ENCODE results near the gene PSMB7. TPM values are rescaled to one million over a fixed set of nuclear protein-coding genes. Genes with fewer than 3 reads are reported as not detected.
A peak's percentile ranks its signal among the peaks of the same experiment; 100 is the strongest.

PSMB7 gene
- polyA plus RNA-seq, 1 experiment: 396 TPM

DNA sequence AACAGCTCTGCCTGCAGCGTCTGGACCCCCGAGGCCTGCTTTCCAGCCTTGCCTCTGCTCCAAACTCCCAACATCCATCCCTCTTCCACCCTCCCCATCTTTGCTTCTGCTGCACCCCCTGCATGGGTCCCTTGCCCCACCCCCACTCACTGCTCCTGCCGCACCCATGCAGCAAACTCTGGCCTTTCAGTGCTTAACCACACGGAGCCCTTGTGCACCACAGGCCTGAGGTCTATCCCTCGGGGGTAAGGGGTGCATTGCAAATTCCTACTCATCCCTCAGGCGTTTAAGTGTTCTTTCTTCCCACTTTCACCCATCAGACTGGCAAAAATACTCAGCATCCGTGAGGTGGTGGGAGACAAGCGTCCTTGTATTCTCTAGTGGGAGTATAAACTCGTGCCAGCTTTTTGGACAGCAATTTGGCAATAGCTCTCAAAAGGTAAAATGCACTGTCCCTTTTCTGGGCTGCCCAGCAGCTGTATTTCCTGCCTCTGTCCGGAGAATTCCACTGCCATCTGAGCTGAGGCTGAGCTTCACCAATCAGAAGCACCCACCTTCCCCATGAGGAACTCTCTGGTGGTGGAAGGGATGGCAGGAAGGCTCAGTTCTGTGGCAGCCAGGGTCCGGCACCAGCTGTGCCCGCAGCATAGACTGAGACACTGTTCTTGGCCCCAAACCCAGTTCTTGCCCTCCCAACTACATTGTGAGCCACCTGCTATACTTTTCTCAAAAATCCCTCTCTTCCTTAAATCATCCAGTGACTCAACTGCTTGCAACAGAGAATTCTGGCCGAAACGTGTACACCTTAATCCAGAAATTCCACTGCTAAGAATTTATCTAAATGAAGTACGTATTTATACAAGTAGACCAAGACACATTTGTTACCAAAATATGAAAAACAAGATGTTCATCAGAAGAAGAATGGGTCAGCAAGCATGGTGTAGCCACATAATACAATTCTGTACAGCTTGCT lies 15.0 kb downstream of the PSMB7 start:
- TF ChIP-seq, protein P1, sequence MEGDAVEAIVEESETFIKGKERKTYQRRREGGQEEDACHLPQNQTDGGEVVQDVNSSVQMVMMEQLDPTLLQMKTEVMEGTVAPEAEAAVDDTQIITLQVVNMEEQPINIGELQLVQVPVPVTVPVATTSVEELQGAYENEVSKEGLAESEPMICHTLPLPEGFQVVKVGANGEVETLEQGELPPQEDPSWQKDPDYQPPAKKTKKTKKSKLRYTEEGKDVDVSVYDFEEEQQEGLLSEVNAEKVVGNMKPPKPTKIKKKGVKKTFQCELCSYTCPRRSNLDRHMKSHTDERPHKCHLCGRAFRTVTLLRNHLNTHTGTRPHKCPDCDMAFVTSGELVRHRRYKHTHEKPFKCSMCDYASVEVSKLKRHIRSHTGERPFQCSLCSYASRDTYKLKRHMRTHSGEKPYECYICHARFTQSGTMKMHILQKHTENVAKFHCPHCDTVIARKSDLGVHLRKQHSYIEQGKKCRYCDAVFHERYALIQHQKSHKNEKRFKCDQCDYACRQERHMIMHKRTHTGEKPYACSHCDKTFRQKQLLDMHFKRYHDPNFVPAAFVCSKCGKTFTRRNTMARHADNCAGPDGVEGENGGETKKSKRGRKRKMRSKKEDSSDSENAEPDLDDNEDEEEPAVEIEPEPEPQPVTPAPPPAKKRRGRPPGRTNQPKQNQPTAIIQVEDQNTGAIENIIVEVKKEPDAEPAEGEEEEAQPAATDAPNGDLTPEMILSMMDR (IDR thresholded peaks at IDR 0.05; ENCODE audit: low read depth, low read length): no peak
- Histone ChIP-seq H3K27me3 (ENCODE audit: control insufficient read depth, insufficient read depth, low read length) (no peaks in the 10 kb centered on the region), H3K9me3 (ENCODE audit: control insufficient read depth, insufficient read depth, low read length) (no peaks in the 10 kb centered on the region), H3K4me3 (ENCODE audit: low read depth, low read length) (peak overlapping the region; percentile 17), H3K27ac (ENCODE audit: low read depth, low read length) (peak overlapping the region; percentile 57)
- ChIA-PET POLR2A (interaction anchor here (1.6 to 3.6 kb wide), 2 partner anchors 9 to 10 kb away, joined by 8 to 11 read pairs; no protein-coding TSS in a partner anchor), CTCF (interaction anchor here (2.2 to 12.5 kb wide), 2 partner anchors 7 to 10 kb away, joined by 9 to 119 read pairs; no protein-coding TSS in a partner anchor)
- no peak for DNase-seq (ENCODE audit: low read depth, low spot score)

DNA sequence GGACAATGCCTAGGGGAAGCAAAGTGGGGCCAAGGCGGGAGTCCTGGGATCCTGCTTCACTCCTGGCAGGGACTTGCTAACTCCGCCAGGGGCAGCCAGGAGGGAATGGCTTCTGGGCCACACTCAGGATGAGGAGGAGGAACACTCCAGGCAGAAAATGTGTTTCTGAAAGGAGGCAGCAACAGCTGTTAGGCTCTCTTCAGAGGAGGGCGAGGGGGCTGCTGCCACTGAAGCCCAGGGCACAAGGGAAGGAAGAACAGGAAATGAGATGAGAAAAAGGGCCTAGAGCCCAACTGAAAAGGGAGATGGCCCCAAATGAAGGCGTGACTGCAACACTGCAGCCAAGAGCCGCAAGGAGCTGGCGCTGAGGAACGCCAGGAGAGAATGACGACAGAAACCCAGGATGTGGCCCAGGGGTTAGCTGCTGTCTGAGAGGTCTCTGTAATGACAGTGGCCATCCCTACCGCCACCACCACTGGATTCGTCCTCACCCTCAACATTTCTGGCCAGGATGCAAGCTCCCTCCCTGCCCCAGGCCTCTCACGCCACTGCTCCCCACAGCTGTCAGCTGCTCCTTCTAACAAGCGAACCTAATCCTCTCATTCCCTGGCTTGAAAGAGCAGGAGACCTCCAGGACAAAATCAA lies 15.8 kb downstream of the PSMB7 start:
- peak overlapping the region; percentile 17 for H3K4me3 ChIP-seq (ENCODE audit: low read depth, low read length)

DNA sequence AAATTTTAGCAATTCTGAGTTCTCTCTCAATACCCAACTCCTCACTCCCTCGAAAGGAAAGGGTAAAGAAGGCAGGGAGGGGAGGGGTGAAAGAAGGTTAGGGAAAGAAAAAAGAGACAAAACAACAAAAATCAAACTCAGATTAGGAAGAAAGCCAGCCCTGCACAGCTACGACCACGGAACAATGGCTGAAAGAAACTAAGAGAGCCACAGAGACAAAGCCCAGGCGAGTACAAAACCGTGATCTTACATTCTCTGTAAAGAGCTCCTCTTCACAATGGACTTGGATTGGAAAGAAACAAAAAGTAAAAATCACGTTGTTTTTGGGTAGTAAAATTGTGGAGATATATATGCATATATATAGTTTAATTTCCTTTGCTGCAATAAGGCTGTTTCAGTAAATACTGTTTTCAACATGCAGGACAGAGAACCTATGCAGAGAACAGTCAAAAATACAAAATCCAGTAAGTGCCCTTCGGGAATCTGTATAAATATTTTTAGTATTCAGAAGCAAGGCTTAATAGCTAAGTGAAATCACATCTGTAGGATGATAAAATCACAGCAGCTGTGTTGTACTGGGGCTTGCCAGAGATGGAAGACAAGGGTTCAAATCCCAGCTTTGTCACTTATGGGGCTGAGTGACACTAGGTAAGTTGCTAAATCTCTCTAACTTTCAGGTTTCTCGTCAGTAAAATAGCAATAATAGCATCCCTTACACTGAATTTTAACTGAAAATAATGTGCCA lies 16.9 kb downstream of the PSMB7 start:
- Histone ChIP-seq H3K9me3 (ENCODE audit: control insufficient read depth, insufficient read depth, low read length) (no peaks in the 10 kb centered on the region), H3K27ac (ENCODE audit: low read depth, low read length) (no peak overlapping the region), H3K4me3 (ENCODE audit: low read depth, low read length) (no peak overlapping the region), H3K27me3 (ENCODE audit: control insufficient read depth, insufficient read depth, low read length) (no peaks in the 10 kb centered on the region)
- TF ChIP-seq, protein P1 (IDR thresholded peaks at IDR 0.05; ENCODE audit: low read depth, low read length): no peak
- CTCF ChIA-PET: interaction anchor here (0.6 to 12.5 kb wide), 6 partner anchors 11 to 565 kb away, joined by 3 to 119 read pairs (median 7); no protein-coding TSS in a partner anchor
- DNase-seq (ENCODE audit: low read depth, low spot score): no peak
- POLR2A ChIA-PET: interaction anchor here (1.5 to 3.6 kb wide), 3 partner anchors 7 to 13 kb away, joined by 6 to 11 read pairs (median 8); no protein-coding TSS in a partner anchor

More for the DNA sequence above, 15.8 kb downstream of the PSMB7 start:
- no peaks in the 10 kb centered on the region for H3K27me3 ChIP-seq (ENCODE audit: control insufficient read depth, insufficient read depth, low read length)
- peak overlapping the region; percentile 57 for H3K27ac ChIP-seq (ENCODE audit: low read depth, low read length)
- ChIA-PET POLR2A (interaction anchor here (0.5 to 3.6 kb wide), 5 partner anchors 8 to 253 kb away, joined by 3 to 11 read pairs (median 6); no protein-coding TSS in a partner anchor), CTCF (interaction anchor here (0.6 to 12.5 kb wide), 3 partner anchors 11 to 143 kb away, joined by 3 to 119 read pairs (median 11); no protein-coding TSS in a partner anchor)
- no peaks in the 10 kb centered on the region for H3K9me3 ChIP-seq (ENCODE audit: control insufficient read depth, insufficient read depth, low read length)
- TF ChIP-seq, protein P1 (IDR thresholded peaks at IDR 0.05; ENCODE audit: low read depth, low read length): peak; percentile 42
- DNase-seq (ENCODE audit: low read depth, low spot score): no peak

DNA sequence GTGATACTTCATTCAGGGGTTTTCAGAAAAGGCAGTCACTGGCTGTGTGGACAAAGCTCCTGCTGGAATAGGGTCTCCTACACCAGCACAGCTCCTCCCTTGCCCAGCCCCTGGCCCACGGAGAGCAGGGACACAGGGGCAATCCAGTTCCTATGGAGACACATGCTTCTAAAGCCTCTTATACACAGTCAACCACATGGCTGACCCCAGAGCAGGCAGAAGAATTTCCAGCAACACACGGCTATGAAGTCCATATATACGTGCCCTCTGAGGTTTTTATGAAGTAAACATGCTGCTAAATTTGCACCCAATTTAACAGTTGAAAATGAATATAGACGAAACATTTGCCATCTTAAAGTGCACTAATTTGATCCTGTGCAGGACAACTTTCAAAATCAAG lies 19.4 kb downstream of the PSMB7 start:
- no peak for DNase-seq (ENCODE audit: low read depth, low spot score)
- Histone ChIP-seq H3K27ac (ENCODE audit: low read depth, low read length) (no peak overlapping the region), H3K27me3 (ENCODE audit: control insufficient read depth, insufficient read depth, low read length) (no peaks in the 10 kb centered on the region), H3K4me3 (ENCODE audit: low read depth, low read length) (no peak overlapping the region), H3K9me3 (ENCODE audit: control insufficient read depth, insufficient read depth, low read length) (no peaks in the 10 kb centered on the region)
- ChIA-PET POLR2A (interaction anchor here (0.6 kb wide), 1 partner anchor 108 kb away, joined by 3 read pairs; no protein-coding TSS in a partner anchor), CTCF (interaction anchor here (2.0 to 12.5 kb wide), 2 partner anchors 14 to 269 kb away, joined by 9 to 119 read pairs; no protein-coding TSS in a partner anchor)
- TF ChIP-seq, protein P1 (IDR thresholded peaks at IDR 0.05; ENCODE audit: low read depth, low read length): no peak

Data from AG04450 (cell line).